Nephron (organoid): ENCODE results near the gene PAQR8.

ENCODE experiments used
- H3K27ac Mint-ChIP-seq, 3 experiments: 2 replicates each; pipeline ENCODE4 v1.8.0; 2020; ENCODE audit warnings: mixed read lengths in 3 of 3, mild to moderate bottlenecking in 2 of 3, moderate library complexity in 1 of 3
- H3K27me3 Mint-ChIP-seq: 2 replicates; pipeline ENCODE4 v1.8.0; 2021; ENCODE audit warnings: low read depth, mild to moderate bottlenecking, moderate library complexity, mixed read lengths
- H3K36me3 Mint-ChIP-seq: 2 replicates; pipeline ENCODE4 v1.8.0; 2020; ENCODE audit warnings: low read depth, mixed read lengths
- H3K4me1 Mint-ChIP-seq: 2 replicates; pipeline ENCODE4 v1.8.0; 2020; ENCODE audit warnings: mixed read lengths
- H3K4me3 Mint-ChIP-seq, 3 experiments: 2 replicates each; pipeline ENCODE4 v1.8.0; 2020; ENCODE audit warnings: mild to moderate bottlenecking in 3 of 3, mixed read lengths in 3 of 3, moderate library complexity in 2 of 3
- H3K9me3 Mint-ChIP-seq: 2 replicates; pipeline ENCODE4 v1.8.0; 2020; ENCODE audit warnings: mixed read lengths
- CTCF ChIP-seq, 3 experiments: fragments of 200-600 bp; sonication (generic); IDR thresholded peaks; one replicate each; pipeline ENCODE4 v1.5.0; 2021; ENCODE audit warnings: antibody characterized with exemption in 3 of 3; ENCODE audit not compliant: unreplicated experiment in 3 of 3

Gene PAQR8

GRCh38 chr6:52407467-52407866, 45.5 kb downstream of the PAQR8 start:
- H3K36me3 Mint-ChIP-seq = peaks cover 9% of the 10 kb centered on the region

GRCh38 chr6:52409499-52409898, 47.5 kb downstream of the PAQR8 start:
- TF ChIP-seq CTCF (IDR thresholded peaks at IDR 0.05; ENCODE audit: unreplicated experiment in 3 of 3) = no peak
- no peaks in the 10 kb centered on the region for H3K27me3 Mint-ChIP-seq
- no peak overlapping the region for H3K4me3 Mint-ChIP-seq
- H3K9me3 Mint-ChIP-seq = no peaks in the 10 kb centered on the region
- no peaks in the 10 kb centered on the region for H3K4me1 Mint-ChIP-seq
- peak overlapping the region in 1 of 3 experiments; percentile 23 for H3K27ac Mint-ChIP-seq
- H3K36me3 Mint-ChIP-seq = no peaks in the 10 kb centered on the region

More at GRCh38 chr6:52407467-52407866, 45.5 kb downstream of the PAQR8 start:
- H3K9me3 Mint-ChIP-seq = no peaks in the 10 kb centered on the region
- no peak overlapping the region for H3K4me3 Mint-ChIP-seq
- no peaks in the 10 kb centered on the region for H3K4me1 Mint-ChIP-seq
- H3K27me3 Mint-ChIP-seq = no peaks in the 10 kb centered on the region
- TF ChIP-seq CTCF (IDR thresholded peaks at IDR 0.05; ENCODE audit: unreplicated experiment in 3 of 3) = peak; percentile 45 to 65 (median 59)
- H3K27ac Mint-ChIP-seq = no peak overlapping the region

GRCh38 chr6:52410979-52411378, 49.0 kb downstream of the PAQR8 start:
- Mint-ChIP-seq H3K4me1 (no peaks in the 10 kb centered on the region), H3K36me3 (no peaks in the 10 kb centered on the region), H3K27me3 (no peaks in the 10 kb centered on the region), H3K9me3 (no peaks in the 10 kb centered on the region), H3K27ac (no peak overlapping the region), H3K4me3 (no peak overlapping the region)
- no peak for TF ChIP-seq CTCF (IDR thresholded peaks at IDR 0.05; ENCODE audit: unreplicated experiment in 3 of 3)

- no peaks in the 10 kb centered on the region for H3K27me3 Mint-ChIP-seq
- peaks cover 6% of the 10 kb centered on the region for H3K4me1 Mint-ChIP-seq
- no peaks in the 10 kb centered on the region for H3K36me3 Mint-ChIP-seq
- no peak for TF ChIP-seq CTCF (IDR thresholded peaks at IDR 0.05; ENCODE audit: unreplicated experiment in 3 of 3)
- H3K9me3 Mint-ChIP-seq = no peaks in the 10 kb centered on the region
- no peak overlapping the region for H3K27ac Mint-ChIP-seq
- H3K4me3 Mint-ChIP-seq = no peak overlapping the region
Observed at GRCh38 chr6:52411911-52412310, 50.0 kb downstream of the PAQR8 start.

GRCh38 chr6:52415333-52415732, 53.4 kb downstream of the PAQR8 start:
- H3K27ac Mint-ChIP-seq = no peak overlapping the region
- H3K4me3 Mint-ChIP-seq = no peak overlapping the region
- H3K27me3 Mint-ChIP-seq = no peaks in the 10 kb centered on the region
- no peak for TF ChIP-seq CTCF (IDR thresholded peaks at IDR 0.05; ENCODE audit: unreplicated experiment in 3 of 3)
- no peaks in the 10 kb centered on the region for H3K36me3 Mint-ChIP-seq
- no peaks in the 10 kb centered on the region for H3K9me3 Mint-ChIP-seq
- peaks cover 19% of the 10 kb centered on the region for H3K4me1 Mint-ChIP-seq

GRCh38 chr6:52415917-52416628, 54.1 kb downstream of the PAQR8 start:
- Mint-ChIP-seq H3K27me3 (no peaks in the 10 kb centered on the region), H3K4me3 (peak overlapping the region in 2 of 3 experiments; percentile 24 to 39), H3K27ac (peak overlapping the region in 2 of 3 experiments; percentile 13 to 30), H3K4me1 (peaks cover 19% of the 10 kb centered on the region), H3K36me3 (no peaks in the 10 kb centered on the region), H3K9me3 (no peaks in the 10 kb centered on the region)
- TF ChIP-seq CTCF (IDR thresholded peaks at IDR 0.05; ENCODE audit: unreplicated experiment in 3 of 3) = no peak
